Measurements from ENCODE around the gene PALS1.
"Not testable (repeated sequence)": the region's sequence is repeated elsewhere in the genome, so short reads cannot be mapped to it uniquely, and the experiment has no call there.

The PALS1 gene

DNA sequence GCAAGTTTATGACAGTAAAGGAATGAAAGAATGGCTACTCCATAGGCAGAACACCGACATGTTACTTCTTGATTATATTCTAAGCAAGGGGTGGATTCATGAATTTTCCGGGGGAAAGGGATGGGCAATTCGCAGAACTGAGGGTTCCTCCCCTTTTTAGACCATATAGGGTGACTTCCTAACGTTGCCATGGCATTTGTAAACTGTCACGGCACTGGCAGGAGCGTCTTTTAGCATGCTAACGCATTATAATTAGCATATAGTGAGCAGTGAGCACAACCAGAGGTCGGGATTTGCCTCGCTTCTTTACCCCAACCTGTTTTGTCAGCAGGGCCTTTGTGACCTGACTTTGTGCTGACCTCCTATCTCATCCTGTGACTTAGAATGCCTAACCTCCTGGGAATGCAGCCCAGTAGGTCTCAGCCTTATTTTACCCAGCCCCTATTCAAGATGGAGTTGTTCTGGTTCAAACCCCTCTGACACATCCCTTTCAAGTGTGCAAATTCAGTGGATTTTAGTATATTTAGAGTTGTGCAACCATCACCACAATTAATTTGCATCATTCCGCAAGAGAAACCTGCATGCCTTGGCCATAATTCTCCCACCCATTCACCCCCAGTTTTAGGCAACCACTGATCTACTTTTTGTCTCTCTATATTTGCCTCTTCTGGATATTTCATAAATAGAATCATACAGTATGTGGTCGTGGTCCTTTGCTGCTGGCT lies 27.4 kb downstream of the PALS1 start:
- TF ChIP-seq, protein P1, sequence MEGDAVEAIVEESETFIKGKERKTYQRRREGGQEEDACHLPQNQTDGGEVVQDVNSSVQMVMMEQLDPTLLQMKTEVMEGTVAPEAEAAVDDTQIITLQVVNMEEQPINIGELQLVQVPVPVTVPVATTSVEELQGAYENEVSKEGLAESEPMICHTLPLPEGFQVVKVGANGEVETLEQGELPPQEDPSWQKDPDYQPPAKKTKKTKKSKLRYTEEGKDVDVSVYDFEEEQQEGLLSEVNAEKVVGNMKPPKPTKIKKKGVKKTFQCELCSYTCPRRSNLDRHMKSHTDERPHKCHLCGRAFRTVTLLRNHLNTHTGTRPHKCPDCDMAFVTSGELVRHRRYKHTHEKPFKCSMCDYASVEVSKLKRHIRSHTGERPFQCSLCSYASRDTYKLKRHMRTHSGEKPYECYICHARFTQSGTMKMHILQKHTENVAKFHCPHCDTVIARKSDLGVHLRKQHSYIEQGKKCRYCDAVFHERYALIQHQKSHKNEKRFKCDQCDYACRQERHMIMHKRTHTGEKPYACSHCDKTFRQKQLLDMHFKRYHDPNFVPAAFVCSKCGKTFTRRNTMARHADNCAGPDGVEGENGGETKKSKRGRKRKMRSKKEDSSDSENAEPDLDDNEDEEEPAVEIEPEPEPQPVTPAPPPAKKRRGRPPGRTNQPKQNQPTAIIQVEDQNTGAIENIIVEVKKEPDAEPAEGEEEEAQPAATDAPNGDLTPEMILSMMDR (IDR thresholded peaks at IDR 0.05; ENCODE audit: low read length, missing control alignments), result no peak
- peak overlapping the region; percentile 40 for H3K4me3 ChIP-seq (replicated peaks; ENCODE audit: low read depth, low read length)
- DNase-seq (ENCODE audit: low read depth), result peak; percentile 38

DNA sequence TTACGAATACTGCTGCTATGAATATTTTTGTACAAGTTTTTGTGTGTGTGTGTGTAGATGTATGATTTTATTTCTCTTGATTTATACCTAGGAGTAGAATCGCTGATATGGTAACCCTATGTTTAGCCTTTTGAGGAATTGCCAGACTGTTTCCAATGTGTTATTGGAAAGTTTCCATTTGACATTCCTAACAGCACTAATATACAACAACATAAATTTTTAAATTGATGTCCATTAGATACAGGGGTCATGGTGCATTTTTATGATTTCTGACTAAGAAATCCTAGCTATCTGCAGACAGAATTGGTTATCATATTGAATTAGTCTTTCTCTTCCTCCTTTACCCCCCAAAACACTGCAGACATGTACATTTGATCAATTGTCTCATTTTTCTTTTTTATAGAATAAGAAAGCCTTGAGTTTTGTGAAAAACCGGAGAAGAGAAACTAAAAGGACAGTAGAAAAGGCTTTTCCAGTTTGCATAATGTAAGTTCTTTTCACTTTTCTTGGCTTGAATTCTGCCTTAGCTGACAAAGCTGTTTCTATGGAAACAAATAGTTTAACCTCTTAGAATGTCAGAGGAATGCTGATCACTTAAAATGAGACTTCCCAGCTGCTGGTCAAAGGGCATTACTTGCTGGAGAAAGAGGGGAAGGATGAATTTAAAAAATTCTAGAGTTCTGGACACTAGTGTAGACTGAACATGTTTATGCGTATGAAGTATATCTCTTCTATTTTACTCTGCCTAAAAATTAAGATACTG lies 28.2 kb downstream of the PALS1 start:
- TF ChIP-seq, protein P1 (IDR thresholded peaks at IDR 0.05; ENCODE audit: low read length, missing control alignments), result no peak
- peak overlapping the region; percentile 41 for H3K4me3 ChIP-seq (replicated peaks; ENCODE audit: low read depth, low read length)
- DNase-seq (ENCODE audit: low read depth), result peak; percentile 86

DNA sequence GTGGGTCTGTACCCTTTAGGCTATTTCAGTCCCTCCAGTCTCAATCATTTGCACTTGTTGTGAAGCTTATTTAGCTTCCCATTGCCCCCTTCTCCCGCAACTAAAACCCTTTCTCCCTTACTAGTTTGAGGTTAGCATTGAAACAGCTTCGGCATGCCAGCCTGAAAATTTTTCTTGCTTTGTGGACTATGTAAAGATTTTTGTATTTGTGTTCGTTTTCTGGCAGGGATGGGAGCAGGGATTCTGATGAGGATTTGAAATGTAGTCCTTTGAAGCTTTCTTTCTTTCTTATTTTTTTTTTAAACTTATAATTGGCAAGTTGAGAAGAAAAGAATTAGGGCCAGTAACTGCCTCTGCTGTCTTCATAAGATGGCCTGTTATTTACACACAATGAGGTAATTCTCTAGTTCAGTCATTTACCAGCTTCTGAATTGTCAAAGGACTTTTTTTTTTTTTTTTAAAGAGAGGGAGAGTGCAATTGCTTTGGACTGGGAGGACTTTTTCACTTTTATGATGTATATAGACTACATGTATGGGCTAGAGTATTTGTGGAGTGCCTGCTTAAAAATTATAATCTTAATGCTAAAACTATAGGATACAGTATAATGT lies 29.0 kb downstream of the PALS1 start:
- H3K4me3 ChIP-seq (replicated peaks; ENCODE audit: low read depth, low read length), result no peak overlapping the region
- DNase-seq (ENCODE audit: low read depth), result no peak
- TF ChIP-seq, protein P1 (IDR thresholded peaks at IDR 0.05; ENCODE audit: low read length, missing control alignments), result no peak

DNA sequence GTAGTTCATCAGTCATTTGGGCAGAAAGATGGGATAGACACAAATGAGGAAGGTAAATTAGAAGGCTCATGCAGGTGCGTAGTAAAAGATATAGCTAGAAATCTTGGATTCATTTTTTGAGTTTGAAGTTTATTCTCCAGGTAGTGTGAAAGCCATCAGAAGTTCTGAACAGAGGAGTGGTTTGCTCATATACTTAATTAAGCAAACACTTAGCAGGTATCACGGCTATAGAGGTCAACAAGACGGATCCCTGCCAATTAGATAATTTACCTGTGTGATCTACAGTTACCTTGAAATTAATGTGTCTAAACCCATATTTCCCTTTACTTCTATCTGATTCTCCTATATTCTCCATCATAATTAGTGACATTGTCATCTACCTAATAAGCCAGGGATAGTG lies 29.7 kb downstream of the PALS1 start:
- DNase-seq (ENCODE audit: low read depth), result no peak
- H3K4me3 ChIP-seq (replicated peaks; ENCODE audit: low read depth, low read length), result no peak overlapping the region
- TF ChIP-seq, protein P1 (IDR thresholded peaks at IDR 0.05; ENCODE audit: low read length, missing control alignments), result no peak

DNA sequence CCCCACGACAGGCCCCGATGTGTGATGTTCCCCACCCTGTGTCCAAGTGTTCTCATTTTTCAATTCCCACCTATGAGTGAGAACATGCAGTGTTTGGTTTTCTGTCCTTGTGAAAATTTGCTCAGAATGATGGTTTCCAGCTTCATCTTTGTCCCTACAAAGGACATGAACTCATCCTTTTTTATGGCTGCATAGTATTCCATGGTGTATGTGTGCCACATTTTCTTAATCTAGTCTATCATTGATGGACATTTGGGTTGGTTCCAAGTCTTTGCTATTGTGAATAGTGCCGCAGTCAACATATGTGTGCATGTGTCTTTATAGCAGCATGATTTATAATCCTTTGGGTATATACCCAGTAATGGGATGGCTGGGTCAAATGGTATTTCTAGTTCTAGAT lies 32.0 kb downstream of the PALS1 start:
- not testable (repeated sequence) for H3K4me3 ChIP-seq (replicated peaks; ENCODE audit: low read depth, low read length); DNase-seq (ENCODE audit: low read depth)

DNA sequence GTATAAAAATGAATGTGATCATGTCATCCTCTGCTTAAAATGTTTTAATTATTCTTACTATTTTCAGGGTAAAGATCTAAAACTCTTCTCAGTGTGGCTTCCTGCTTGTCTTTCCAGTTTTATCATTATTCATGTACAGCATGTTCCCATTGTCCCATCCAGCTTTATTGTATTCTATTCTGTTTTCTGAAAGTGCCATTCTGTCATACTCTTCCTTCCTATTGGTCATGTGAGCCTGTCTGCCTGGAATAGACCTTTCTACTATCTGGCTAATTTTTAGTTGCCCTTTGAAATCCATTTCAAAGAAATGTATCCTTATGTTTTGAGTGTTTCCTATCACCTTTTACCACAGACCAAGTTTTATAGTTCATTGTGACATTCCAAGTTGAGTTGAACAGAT lies 34.9 kb downstream of the PALS1 start:
- H3K4me3 ChIP-seq (replicated peaks; ENCODE audit: low read depth, low read length), result no peak overlapping the region
- TF ChIP-seq, protein P1 (IDR thresholded peaks at IDR 0.05; ENCODE audit: low read length, missing control alignments), result no peak
- DNase-seq (ENCODE audit: low read depth), result no peak

DNA sequence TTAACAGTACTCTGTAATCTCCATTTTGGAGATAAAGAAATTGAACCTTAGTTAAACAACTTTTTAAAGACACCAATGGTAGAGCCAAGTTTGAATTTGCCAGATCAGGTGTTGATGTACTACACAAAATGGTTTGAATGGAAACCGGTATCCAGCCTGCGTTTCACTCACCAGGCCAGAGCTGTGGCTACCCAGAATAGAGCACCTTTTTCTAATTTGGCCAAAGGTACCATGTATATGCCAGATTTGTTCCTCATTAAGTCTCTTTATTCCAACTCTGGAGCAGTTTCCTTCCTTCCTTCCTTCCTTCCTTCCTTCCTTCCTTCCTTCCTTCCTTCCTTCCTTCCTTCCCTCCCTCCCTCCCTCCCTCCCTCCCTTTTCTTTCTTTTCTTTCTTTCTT lies 39.3 kb downstream of the PALS1 start:
- no peak overlapping the region for H3K4me3 ChIP-seq (replicated peaks; ENCODE audit: low read depth, low read length)
- TF ChIP-seq, protein P1 (IDR thresholded peaks at IDR 0.05; ENCODE audit: low read length, missing control alignments), result no peak
- no peak for DNase-seq (ENCODE audit: low read depth)

All from fibroblast of pulmonary artery (primary cell).